ENCODE measurements around the gene TNRC6A.

The TNRC6A gene

GRCh38 chr16:24773771-24774427, 44.4 kb downstream of the TNRC6A start:
- Histone ChIP-seq H4K20me1 (ENCODE audit: insufficient read depth, low read length, poor library complexity, severe bottlenecking) (peaks cover 36% of the 10 kb centered on the region), H3K9ac (ENCODE audit: low read depth, low read length, poor library complexity, severe bottlenecking) (no peak overlapping the region), H3K4me1 (ENCODE audit: insufficient read depth, low read length, poor library complexity, severe bottlenecking) (no peaks in the 10 kb centered on the region), H3K79me2 (ENCODE audit: insufficient read depth, low read length) (peaks cover 54% of the 10 kb centered on the region), H3K9me2 (replicated peaks; ENCODE audit: low read depth, low read length) (no peaks in the 10 kb centered on the region), H3K9me3 (ENCODE audit: insufficient read depth, low read depth, low read length) (no peaks in the 10 kb centered on the region), H3F3A (ENCODE audit: low read depth) (no peaks in the 10 kb centered on the region), H3K27me3 (ENCODE audit: insufficient read depth, low read length, poor library complexity, severe bottlenecking) (no peaks in the 10 kb centered on the region), H3K4me2 (ENCODE audit: low read depth, low read length, poor library complexity, severe bottlenecking) (no peak overlapping the region), H3K36me3 (ENCODE audit: insufficient read depth, low read length) (peaks cover 39% of the 10 kb centered on the region), H2AFZ (ENCODE audit: low read length) (no peak overlapping the region), H3K4me3 (ENCODE audit: low read length, poor library complexity, severe bottlenecking) (no peak overlapping the region)
- no peak for TF ChIP-seq CTCF (conservative IDR thresholded peaks at IDR 0.05; ENCODE audit: low read length)
- TF ChIP-seq EZH2phosphoT487 (IDR thresholded peaks at IDR 0.05; ENCODE audit: borderline replicate concordance), result no peak

DNA sequence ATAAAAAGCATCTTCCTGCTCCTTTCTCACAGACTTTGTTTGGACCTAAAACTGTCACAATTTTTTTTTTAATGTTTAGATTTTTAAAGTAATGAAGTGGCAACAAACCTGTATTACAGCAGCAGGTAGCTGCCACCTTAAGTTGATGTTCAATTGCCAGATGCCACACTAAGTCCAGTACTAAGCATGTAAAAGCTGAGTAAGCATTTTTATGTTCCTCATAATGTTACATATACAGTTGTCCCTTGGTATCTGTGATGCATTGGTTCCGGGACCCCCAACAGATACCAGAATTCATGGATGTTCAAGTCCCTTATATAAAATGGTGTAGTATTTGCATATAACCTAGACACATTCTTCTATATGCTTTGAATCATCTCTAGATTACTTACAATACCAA, 45.1 kb downstream of the TNRC6A start:
- Histone ChIP-seq H3K79me2 (ENCODE audit: insufficient read depth, low read length) (peaks cover 51% of the 10 kb centered on the region), H3K27me3 (ENCODE audit: insufficient read depth, low read length, poor library complexity, severe bottlenecking) (no peaks in the 10 kb centered on the region), H3K4me1 (ENCODE audit: insufficient read depth, low read length, poor library complexity, severe bottlenecking) (no peaks in the 10 kb centered on the region), H3K4me2 (ENCODE audit: low read depth, low read length, poor library complexity, severe bottlenecking) (no peak overlapping the region), H3K9me2 (replicated peaks; ENCODE audit: low read depth, low read length) (no peaks in the 10 kb centered on the region), H3K4me3 (ENCODE audit: low read length, poor library complexity, severe bottlenecking) (no peak overlapping the region), H3K9ac (ENCODE audit: low read depth, low read length, poor library complexity, severe bottlenecking) (no peak overlapping the region), H4K20me1 (ENCODE audit: insufficient read depth, low read length, poor library complexity, severe bottlenecking) (peaks cover 36% of the 10 kb centered on the region), H3K9me3 (ENCODE audit: insufficient read depth, low read depth, low read length) (no peaks in the 10 kb centered on the region), H3K36me3 (ENCODE audit: insufficient read depth, low read length) (peaks cover 46% of the 10 kb centered on the region), H3F3A (ENCODE audit: low read depth) (no peaks in the 10 kb centered on the region), H2AFZ (ENCODE audit: low read length) (no peak overlapping the region)
- TF ChIP-seq EZH2phosphoT487 (IDR thresholded peaks at IDR 0.05; ENCODE audit: borderline replicate concordance), result no peak
- no peak for TF ChIP-seq CTCF (conservative IDR thresholded peaks at IDR 0.05; ENCODE audit: low read length)

- Histone ChIP-seq H3K27me3 (ENCODE audit: insufficient read depth, low read length, poor library complexity, severe bottlenecking) (no peaks in the 10 kb centered on the region), H2AFZ (ENCODE audit: low read length) (no peak overlapping the region), H3K79me2 (ENCODE audit: insufficient read depth, low read length) (peaks cover 44% of the 10 kb centered on the region), H3K9me2 (replicated peaks; ENCODE audit: low read depth, low read length) (no peaks in the 10 kb centered on the region), H3K9me3 (ENCODE audit: insufficient read depth, low read depth, low read length) (no peaks in the 10 kb centered on the region), H4K20me1 (ENCODE audit: insufficient read depth, low read length, poor library complexity, severe bottlenecking) (peaks cover 36% of the 10 kb centered on the region), H3K4me1 (ENCODE audit: insufficient read depth, low read length, poor library complexity, severe bottlenecking) (no peaks in the 10 kb centered on the region), H3F3A (ENCODE audit: low read depth) (no peaks in the 10 kb centered on the region), H3K4me2 (ENCODE audit: low read depth, low read length, poor library complexity, severe bottlenecking) (no peak overlapping the region), H3K4me3 (ENCODE audit: low read length, poor library complexity, severe bottlenecking) (no peak overlapping the region), H3K36me3 (ENCODE audit: insufficient read depth, low read length) (peaks cover 55% of the 10 kb centered on the region), H3K9ac (ENCODE audit: low read depth, low read length, poor library complexity, severe bottlenecking) (no peak overlapping the region)
- TF ChIP-seq CTCF (conservative IDR thresholded peaks at IDR 0.05; ENCODE audit: low read length) (no peak), EZH2phosphoT487 (IDR thresholded peaks at IDR 0.05; ENCODE audit: borderline replicate concordance) (no peak)
Measured at GRCh38 chr16:24775455-24775854, 46.0 kb downstream of the TNRC6A start.
